Activated CD4-positive, alpha-beta memory T cell treated with anti-CD3 and anti-CD28 coated beads for 36 hours (primary cell): ENCODE data around the gene CCDC88A. TPM values are rescaled to one million over a fixed set of nuclear protein-coding genes. Genes with fewer than 3 reads are reported as not detected.
"Not testable (repeated sequence)": the region's sequence is repeated elsewhere in the genome, so short reads cannot be mapped to it uniquely, and the experiment has no call there.

Experiments
- CTCF ChIA-PET: fragments of 350-600 bp; sonication (Branson Sonifier 250); formaldehyde crosslinking; loops from one replicate; lab custom pipeline; 2021; ENCODE audit warnings: antibody characterized with exemption, inconsistent platforms; lab: Charles Lee
- POLR2A ChIA-PET: fragments of 350-600 bp; sonication (Branson Sonifier 250); formaldehyde crosslinking; loops from one replicate; lab custom pipeline; 2021; ENCODE audit warnings: antibody characterized with exemption; lab: Charles Lee
- DNase-seq: peaks from one replicate; pipeline ENCODE4 v3.0.0-alpha.2; 2020
- H3K27ac Mint-ChIP-seq: one replicate; pipeline ENCODE4 v1.8.0; 2021; ENCODE audit warnings: mixed read lengths
- H3K27me3 Mint-ChIP-seq: one replicate; pipeline ENCODE4 v1.8.0; 2021; ENCODE audit warnings: mixed read lengths
- H3K36me3 Mint-ChIP-seq: one replicate; pipeline ENCODE4 v1.8.0; 2021; ENCODE audit warnings: mixed read lengths
- H3K4me1 Mint-ChIP-seq: one replicate; pipeline ENCODE4 v1.8.0; 2021; ENCODE audit warnings: low read depth, mixed read lengths
- H3K4me3 Mint-ChIP-seq: one replicate; pipeline ENCODE4 v1.8.0; 2021; ENCODE audit warnings: mild to moderate bottlenecking, mixed read lengths
- H3K9me3 Mint-ChIP-seq: one replicate; pipeline ENCODE4 v1.8.0; 2021; ENCODE audit warnings: mixed read lengths
- intact Hi-C: fragments of 100-400 bp; cut with micrococcal nuclease; formaldehyde crosslinking; loops from one replicate; pipeline ENCODE4 v1.15.1; 2023
- total RNA-seq, 2 experiments: library from RNA; stranded (reverse); gene quantifications; one replicate each; pipeline ENCODE4 v1.2.3, GENCODE V29; 2021

Gene CCDC88A
- total RNA-seq, 2 experiments from 2014 or later = 13.2 to 14.1 TPM

DNA sequence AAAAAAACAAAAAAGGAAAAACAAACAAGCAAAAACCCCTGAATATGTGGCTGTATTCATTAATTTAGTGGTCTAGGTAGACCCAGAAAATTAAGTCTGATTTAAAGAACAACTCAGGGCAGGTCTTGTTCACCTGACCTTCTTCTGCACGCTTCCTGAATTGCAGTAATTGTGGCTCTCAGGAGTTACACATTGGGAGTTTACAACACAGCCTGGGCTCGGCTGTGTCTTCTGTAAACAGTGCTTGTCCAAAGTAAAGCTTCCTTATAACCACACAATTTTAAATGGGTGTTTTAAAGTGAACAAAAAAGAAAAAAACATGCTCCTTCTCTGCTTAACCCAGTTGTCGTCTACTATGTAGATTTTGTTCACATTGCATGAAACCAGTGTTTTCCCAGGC lies 142.3 kb downstream of the CCDC88A start:
- H3K9me3 Mint-ChIP-seq = no peaks in the 10 kb centered on the region
- no peak for DNase-seq
- H3K27me3 Mint-ChIP-seq = peaks cover 2% of the 10 kb centered on the region
- CTCF ChIA-PET = no interaction called here
- POLR2A ChIA-PET = no interaction called here
- intact Hi-C loops = no loop called here
- H3K36me3 Mint-ChIP-seq = no peaks in the 10 kb centered on the region
- no peak overlapping the region for H3K4me3 Mint-ChIP-seq
- no peak overlapping the region for H3K27ac Mint-ChIP-seq
- H3K4me1 Mint-ChIP-seq = peaks cover 11% of the 10 kb centered on the region

DNA sequence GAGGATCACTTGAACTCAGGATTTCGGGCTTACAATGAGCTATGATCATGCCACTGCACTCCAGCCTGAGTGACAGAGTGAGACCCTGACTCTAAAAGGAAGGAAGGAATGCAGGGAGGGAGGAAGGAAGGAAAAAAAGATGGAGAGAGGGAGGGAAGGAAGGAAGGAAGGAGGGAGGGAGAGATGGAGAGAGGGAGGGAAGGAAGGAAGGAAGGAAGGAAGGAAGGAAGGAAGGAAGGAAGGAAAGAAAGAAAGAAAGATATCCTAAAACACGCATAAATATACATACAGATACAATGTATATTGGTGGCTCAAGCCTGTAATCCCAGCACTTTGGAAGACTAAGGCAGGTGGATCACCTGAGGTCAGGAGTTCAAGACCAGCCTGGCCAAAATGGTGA lies 145.3 kb downstream of the CCDC88A start:
- POLR2A ChIA-PET = not testable (repeated sequence)

DNA sequence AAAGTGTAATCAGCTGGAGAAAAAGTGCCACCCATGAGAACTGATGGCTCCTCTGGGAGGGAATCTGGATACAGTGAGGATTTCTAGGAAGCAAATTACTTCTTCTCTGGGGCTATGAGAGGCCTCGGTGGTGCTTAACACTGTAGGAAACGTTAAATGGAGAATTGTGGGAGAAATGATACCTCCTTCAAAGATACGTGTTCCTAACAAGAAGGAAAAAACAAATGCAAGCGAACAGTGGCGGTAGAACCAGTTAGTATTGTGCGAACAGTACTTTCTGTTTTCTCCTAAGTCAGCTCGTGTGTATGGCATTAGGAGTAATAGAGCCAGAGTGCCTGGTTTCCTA lies 150.0 kb downstream of the CCDC88A start:
- peaks cover 7% of the 10 kb centered on the region for H3K4me1 Mint-ChIP-seq
- peak overlapping the region; percentile 93 for H3K4me3 Mint-ChIP-seq
- peak overlapping the region; percentile 88 for H3K27ac Mint-ChIP-seq
- ChIA-PET CTCF (interaction anchor here (0.7 to 1.4 kb wide), 4 partner anchors 95 to 218 kb away, joined by 3 to 4 read pairs (median 3); no protein-coding TSS in a partner anchor), POLR2A (interaction anchor here (2.6 kb wide), 1 partner anchor 150 kb away, joined by 7 read pairs; the partner anchor contains the start of gene CCDC88A)
- peaks cover 2% of the 10 kb centered on the region for H3K27me3 Mint-ChIP-seq
- intact Hi-C loops = loop anchor here (1.0 to 10.0 kb wide), 5 partner anchors 37 to 345 kb away; partner anchors contain the start of genes CLHC1, PPP4R3B and RPS27A
- no peaks in the 10 kb centered on the region for H3K9me3 Mint-ChIP-seq
- DNase-seq = no peak
- peaks cover 2% of the 10 kb centered on the region for H3K36me3 Mint-ChIP-seq

More for the DNA sequence above, 145.3 kb downstream of the CCDC88A start:
- H3K4me3 Mint-ChIP-seq, H3K36me3 Mint-ChIP-seq, H3K9me3 Mint-ChIP-seq, H3K27ac Mint-ChIP-seq, H3K4me1 Mint-ChIP-seq, DNase-seq, H3K27me3 Mint-ChIP-seq, CTCF ChIA-PET, intact Hi-C loops: not testable (repeated sequence)

GRCh38 chr2:55268907-55269644 lies 150.6 kb downstream of the CCDC88A start, which contains the start of gene MTIF2:
Gene MTIF2 (minus strand): TSS chr2:55269231. CDS start chr2:55263858, 5,373 bp downstream.
- intact Hi-C loops = loop anchor here (1.0 to 10.0 kb wide), 5 partner anchors 37 to 346 kb away; partner anchors contain the start of genes CLHC1, PPP4R3B and RPS27A
- peak; percentile 95 for DNase-seq
- Mint-ChIP-seq H3K36me3 (peaks cover 2% of the 10 kb centered on the region), H3K4me1 (peaks cover 7% of the 10 kb centered on the region), H3K27me3 (peaks cover 2% of the 10 kb centered on the region), H3K27ac (peak within 1 kb of the TSS; percentile 88), H3K4me3 (peak within 1 kb of the TSS; percentile 93), H3K9me3 (no peaks in the 10 kb centered on the region)
- POLR2A ChIA-PET = interaction anchor here (2.6 kb wide), 1 partner anchor 151 kb away, joined by 7 read pairs; the partner anchor contains the start of gene CCDC88A
- CTCF ChIA-PET = interaction anchor here (0.7 to 1.4 kb wide), 4 partner anchors 95 to 219 kb away, joined by 3 to 4 read pairs (median 3); no protein-coding TSS in a partner anchor

GRCh38 chr2:55268288-55268906 lies 151.3 kb downstream of the CCDC88A start:
- Mint-ChIP-seq H3K9me3 (no peaks in the 10 kb centered on the region), H3K27ac (peak overlapping the region; percentile 88), H3K27me3 (peaks cover 2% of the 10 kb centered on the region), H3K4me3 (peak overlapping the region; percentile 93), H3K4me1 (peaks cover 7% of the 10 kb centered on the region), H3K36me3 (peaks cover 4% of the 10 kb centered on the region)
- DNase-seq = no peak
- intact Hi-C loops = loop anchor here (2.0 to 10.0 kb wide), 2 partner anchors 42 to 346 kb away; partner anchors contain the start of gene PPP4R3B
- CTCF ChIA-PET = interaction anchor here (0.7 kb wide), 1 partner anchor 12 kb away, joined by 3 read pairs; no protein-coding TSS in a partner anchor
- POLR2A ChIA-PET = interaction anchor here (2.6 kb wide), 1 partner anchor 151 kb away, joined by 7 read pairs; the partner anchor contains the start of gene CCDC88A

GRCh38 chr2:55259586-55259985 lies 160.1 kb downstream of the CCDC88A start:
- intact Hi-C loops, POLR2A ChIA-PET: not testable (repeated sequence)
- CTCF ChIA-PET = interaction anchor here (1.3 kb wide), 1 partner anchor 19 kb away, joined by 3 read pairs; no protein-coding TSS in a partner anchor

GRCh38 chr2:55252832-55253231 lies 166.8 kb downstream of the CCDC88A start:
- POLR2A ChIA-PET = no interaction called here
- no peaks in the 10 kb centered on the region for H3K9me3 Mint-ChIP-seq
- peaks cover 25% of the 10 kb centered on the region for H3K36me3 Mint-ChIP-seq
- DNase-seq = no peak
- CTCF ChIA-PET = no interaction called here
- intact Hi-C loops = no loop called here
- H3K4me3 Mint-ChIP-seq = no peak overlapping the region
- no peak overlapping the region for H3K27ac Mint-ChIP-seq
- H3K27me3 Mint-ChIP-seq = no peaks in the 10 kb centered on the region
- H3K4me1 Mint-ChIP-seq = no peaks in the 10 kb centered on the region

More at GRCh38 chr2:55259586-55259985, 160.1 kb downstream of the CCDC88A start:
- H3K4me1 Mint-ChIP-seq, H3K4me3 Mint-ChIP-seq, H3K27me3 Mint-ChIP-seq, H3K27ac Mint-ChIP-seq, H3K9me3 Mint-ChIP-seq, DNase-seq: not testable (repeated sequence)
- peaks cover 13% of the 10 kb centered on the region for H3K36me3 Mint-ChIP-seq

DNA sequence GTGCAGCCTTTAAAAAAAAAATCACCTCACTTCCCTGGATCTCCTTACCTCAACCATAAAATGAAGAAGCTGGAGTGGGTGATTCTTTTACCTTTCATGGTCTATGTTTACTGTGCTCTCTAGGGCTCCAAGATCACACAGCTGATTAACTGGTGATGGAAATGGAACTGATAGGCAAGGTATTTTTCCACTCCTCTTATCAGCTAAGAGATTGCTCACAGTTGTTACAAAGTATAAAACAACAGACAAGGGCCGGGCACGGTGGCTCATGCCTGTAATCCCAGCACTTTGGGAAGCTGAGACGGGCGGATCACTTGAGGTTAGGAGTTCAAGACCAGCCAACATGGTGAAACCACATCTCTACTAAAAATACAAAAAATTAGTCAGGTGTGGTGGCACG lies 172.6 kb downstream of the CCDC88A start:
- peaks cover 24% of the 10 kb centered on the region for H3K36me3 Mint-ChIP-seq
- no peak overlapping the region for H3K27ac Mint-ChIP-seq
- H3K9me3 Mint-ChIP-seq = no peaks in the 10 kb centered on the region
- no peaks in the 10 kb centered on the region for H3K4me1 Mint-ChIP-seq
- intact Hi-C loops = no loop called here
- no peak overlapping the region for H3K4me3 Mint-ChIP-seq
- ChIA-PET CTCF (no interaction called here), POLR2A (no interaction called here)
- DNase-seq = no peak
- no peaks in the 10 kb centered on the region for H3K27me3 Mint-ChIP-seq

DNA sequence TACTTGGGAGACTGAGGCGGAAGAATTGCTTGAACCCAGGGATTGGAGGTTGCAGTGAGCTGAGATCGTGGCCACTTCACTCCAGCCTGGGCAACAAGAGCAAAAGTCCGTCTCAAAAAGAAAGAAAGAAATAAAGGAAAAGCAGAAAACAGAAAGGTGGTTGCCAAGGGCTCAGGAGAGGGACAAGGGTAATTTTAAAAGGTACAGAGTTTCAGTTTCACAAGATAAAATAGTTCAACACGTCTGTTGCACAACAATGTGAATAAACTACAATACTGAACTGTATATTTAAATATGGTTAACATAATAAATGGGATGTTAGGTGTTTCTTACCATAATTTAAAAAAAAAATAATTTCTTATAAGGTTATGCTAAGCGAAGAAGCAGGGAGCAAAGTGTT lies 174.2 kb downstream of the CCDC88A start:
- Mint-ChIP-seq H3K9me3 (no peaks in the 10 kb centered on the region), H3K4me3 (no peak overlapping the region), H3K4me1 (no peaks in the 10 kb centered on the region), H3K27ac (no peak overlapping the region), H3K36me3 (peaks cover 23% of the 10 kb centered on the region), H3K27me3 (no peaks in the 10 kb centered on the region)
- DNase-seq = no peak
- CTCF ChIA-PET = no interaction called here
- intact Hi-C loops = no loop called here
- POLR2A ChIA-PET = no interaction called here

DNA sequence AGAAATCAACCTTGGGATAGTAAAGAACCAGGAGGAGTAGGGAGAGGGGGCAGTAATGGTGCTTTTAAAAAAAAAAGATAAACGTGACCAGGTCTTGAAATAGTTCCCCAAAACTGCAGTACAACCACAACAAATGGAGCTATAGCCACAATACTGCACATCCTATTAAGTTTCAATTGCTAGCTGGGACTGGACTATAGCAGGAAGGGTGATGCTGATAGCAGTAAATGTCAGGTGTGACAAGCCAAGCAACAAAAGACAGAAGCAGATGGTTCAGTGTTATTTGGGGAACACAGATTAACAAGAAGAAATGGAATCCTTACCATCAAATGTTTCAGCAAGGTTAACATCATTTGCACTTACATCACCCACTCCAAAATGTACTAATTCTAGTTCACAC lies 177.0 kb downstream of the CCDC88A start:
- intact Hi-C loops = no loop called here
- no peaks in the 10 kb centered on the region for H3K4me1 Mint-ChIP-seq
- no peak for DNase-seq
- no peaks in the 10 kb centered on the region for H3K9me3 Mint-ChIP-seq
- ChIA-PET CTCF (no interaction called here), POLR2A (no interaction called here)
- no peaks in the 10 kb centered on the region for H3K27me3 Mint-ChIP-seq
- H3K27ac Mint-ChIP-seq = no peak overlapping the region
- H3K36me3 Mint-ChIP-seq = peaks cover 19% of the 10 kb centered on the region
- H3K4me3 Mint-ChIP-seq = no peak overlapping the region

DNA sequence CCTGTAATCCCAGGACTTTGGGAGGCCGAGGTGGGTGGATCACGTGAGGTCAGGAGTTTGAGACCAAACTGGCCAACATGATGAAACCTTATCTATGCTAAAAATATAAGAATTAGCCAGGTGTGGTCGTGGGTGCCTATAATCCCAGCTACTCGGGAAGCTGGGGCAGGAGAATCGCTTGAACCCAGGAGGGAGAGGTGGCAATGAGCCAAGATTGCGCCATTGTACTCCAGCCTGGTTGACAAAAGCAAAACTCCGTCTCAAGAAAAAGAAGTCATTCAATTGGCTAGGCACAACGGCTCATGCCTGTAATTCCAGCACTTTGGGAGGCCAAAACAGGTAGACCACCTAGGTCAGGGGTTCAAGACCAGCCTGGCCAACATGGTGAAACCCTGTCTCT lies 178.1 kb downstream of the CCDC88A start:
- CTCF ChIA-PET = not testable (repeated sequence)
- H3K36me3 Mint-ChIP-seq = peaks cover 16% of the 10 kb centered on the region

GRCh38 chr2:55239656-55240222 lies 179.9 kb downstream of the CCDC88A start:
- intact Hi-C loops = no loop called here
- Mint-ChIP-seq H3K4me1 (peaks cover 12% of the 10 kb centered on the region), H3K27me3 (no peaks in the 10 kb centered on the region), H3K27ac (no peak overlapping the region), H3K36me3 (peaks cover 32% of the 10 kb centered on the region), H3K4me3 (no peak overlapping the region), H3K9me3 (no peaks in the 10 kb centered on the region)
- CTCF ChIA-PET = interaction anchor here (1.4 kb wide), 1 partner anchor 19 kb away, joined by 3 read pairs; no protein-coding TSS in a partner anchor
- DNase-seq = no peak
- POLR2A ChIA-PET = no interaction called here

More for the DNA sequence above, 178.1 kb downstream of the CCDC88A start:
- DNase-seq, H3K4me3 Mint-ChIP-seq, H3K27ac Mint-ChIP-seq, H3K9me3 Mint-ChIP-seq, POLR2A ChIA-PET, intact Hi-C loops, H3K27me3 Mint-ChIP-seq, H3K4me1 Mint-ChIP-seq: not testable (repeated sequence)
